ENCODE measurements around the gene SMAP1.

SMAP1 gene

DNA sequence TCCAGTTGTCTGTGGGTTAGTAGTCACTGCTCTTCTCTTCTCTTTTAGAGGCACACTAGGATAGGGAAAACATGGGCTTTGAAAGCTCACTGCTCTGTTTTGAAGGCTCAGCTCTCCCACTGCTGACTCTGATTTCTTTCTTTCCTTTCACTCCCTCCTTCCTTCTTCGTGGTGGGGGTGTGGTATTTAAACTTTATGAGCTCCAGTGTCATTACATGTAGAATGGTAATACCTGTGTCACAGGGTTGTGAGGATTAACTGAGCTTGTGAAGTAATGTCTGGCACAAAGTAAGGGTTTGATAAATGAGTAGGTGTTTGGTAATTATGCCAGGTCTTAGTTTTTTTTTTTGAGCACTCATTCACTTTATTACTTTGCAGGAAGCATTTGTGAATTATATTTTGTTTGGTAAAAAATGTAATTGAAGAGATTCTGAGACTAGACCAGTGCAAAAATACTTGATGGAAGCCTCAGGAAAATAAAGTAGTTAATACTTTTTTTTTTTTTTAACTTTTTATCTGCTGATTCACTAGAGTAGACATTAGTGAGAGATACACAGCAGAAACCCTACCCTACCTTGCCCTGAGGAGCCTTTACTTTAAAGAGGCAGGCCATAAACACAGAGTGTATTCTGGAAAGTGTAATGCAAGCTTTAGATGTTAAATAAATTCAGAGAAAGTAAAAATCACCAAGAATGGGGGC, 17.3 kb downstream of the SMAP1 start:
- no peak for DNase-seq (ENCODE audit: low read depth, low spot score)

DNA sequence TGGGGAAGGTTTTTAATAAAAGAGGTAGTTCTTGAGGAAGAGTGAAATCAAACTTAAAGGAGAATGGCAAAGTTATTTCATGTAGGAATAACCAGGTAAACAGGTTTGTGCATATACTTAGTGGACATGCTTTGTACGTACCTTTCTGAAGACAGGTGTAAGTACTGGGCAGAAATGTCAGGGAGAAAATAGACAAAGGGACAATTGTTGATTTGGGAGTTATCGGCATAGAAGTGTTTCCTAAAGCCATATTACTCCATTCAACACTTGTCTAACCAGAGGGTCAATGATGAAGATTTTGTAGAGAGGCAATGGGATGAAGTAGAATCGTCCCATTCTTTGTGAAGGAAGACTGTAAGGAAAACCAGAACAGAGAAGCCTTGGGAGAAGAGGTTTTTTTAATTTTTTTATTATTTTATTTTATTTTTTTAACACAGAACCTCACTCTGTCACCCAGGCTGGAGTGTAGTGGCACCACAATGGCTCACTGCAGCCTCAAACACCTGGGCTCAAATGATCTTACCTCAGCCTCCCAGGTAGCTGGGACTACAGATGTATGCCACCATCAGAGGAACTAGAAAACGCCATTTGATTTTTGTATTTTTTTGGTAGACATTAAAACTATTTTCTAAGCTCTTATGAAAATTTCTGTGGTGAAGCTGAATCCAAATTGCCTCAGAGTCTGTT, 18.0 kb downstream of the SMAP1 start:
- no peak for DNase-seq (ENCODE audit: low read depth, low spot score)

DNA sequence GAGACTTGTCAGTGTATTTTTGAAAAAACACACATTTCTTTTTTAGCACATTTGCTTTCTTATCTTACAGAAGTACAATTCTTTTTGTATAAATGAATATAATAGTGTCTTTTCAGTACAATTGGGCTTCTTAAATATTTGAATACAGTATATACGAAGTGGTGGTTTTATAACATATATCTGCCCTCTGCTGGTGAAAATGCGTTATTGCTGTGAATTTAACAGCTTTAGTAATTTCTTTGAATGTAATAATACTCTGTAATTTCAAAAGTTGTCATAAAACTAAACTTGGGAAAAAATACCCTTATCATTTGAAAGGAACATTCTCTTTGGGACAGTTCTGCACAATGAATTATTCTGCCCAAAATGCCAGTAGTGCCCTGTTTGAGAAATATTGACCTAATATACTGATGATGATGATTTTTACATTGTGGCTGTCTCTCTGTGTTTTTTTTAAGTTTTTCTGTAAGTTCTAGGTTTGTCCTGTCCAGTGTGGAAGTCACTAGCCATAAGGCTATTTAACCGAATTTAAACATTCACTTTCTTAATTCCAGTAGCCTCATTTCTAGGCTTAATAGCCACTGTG, 19.0 kb downstream of the SMAP1 start:
- DNase-seq (ENCODE audit: low read depth, low spot score): peak; percentile 5

DNA sequence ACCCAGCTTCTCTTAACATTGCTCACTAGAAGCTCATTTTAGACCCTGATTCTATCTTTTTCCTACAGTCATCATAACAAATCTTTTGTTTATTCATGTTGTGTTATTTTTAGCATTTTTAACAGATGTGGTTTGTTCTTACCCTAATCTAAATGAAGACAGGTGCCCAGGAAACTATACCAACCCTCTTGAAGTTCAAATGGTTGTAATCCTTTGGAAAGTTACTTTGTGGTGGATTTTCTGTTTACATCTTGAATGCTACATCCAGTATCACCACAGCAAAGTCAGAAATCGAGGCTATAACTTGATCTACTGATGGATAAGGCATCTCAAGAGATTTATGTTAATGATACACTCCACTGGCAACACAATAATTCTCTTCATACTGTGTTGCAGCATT, 26.2 kb downstream of the SMAP1 start:
- no peak for DNase-seq (ENCODE audit: low read depth, low spot score)

DNA sequence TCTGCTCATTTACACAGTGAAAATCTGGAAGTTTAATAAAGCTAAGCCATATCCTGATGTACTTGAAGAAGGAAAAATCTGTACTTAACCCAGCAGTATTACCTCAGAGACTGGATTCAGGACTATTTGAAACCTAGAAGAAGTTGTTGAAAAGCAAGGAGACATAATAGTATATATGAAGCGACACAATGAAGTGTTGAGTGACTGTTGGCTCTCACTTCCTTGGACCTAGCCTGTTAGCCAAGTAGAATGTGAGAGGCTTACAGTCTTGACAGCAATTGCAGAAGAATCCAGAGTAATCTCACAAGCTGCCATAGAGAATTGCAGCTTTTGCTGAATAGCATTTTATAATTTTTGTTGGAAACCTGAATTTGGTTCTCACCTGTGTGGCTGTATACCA, 26.7 kb downstream of the SMAP1 start:
- DNase-seq (ENCODE audit: low read depth, low spot score): no peak

DNA sequence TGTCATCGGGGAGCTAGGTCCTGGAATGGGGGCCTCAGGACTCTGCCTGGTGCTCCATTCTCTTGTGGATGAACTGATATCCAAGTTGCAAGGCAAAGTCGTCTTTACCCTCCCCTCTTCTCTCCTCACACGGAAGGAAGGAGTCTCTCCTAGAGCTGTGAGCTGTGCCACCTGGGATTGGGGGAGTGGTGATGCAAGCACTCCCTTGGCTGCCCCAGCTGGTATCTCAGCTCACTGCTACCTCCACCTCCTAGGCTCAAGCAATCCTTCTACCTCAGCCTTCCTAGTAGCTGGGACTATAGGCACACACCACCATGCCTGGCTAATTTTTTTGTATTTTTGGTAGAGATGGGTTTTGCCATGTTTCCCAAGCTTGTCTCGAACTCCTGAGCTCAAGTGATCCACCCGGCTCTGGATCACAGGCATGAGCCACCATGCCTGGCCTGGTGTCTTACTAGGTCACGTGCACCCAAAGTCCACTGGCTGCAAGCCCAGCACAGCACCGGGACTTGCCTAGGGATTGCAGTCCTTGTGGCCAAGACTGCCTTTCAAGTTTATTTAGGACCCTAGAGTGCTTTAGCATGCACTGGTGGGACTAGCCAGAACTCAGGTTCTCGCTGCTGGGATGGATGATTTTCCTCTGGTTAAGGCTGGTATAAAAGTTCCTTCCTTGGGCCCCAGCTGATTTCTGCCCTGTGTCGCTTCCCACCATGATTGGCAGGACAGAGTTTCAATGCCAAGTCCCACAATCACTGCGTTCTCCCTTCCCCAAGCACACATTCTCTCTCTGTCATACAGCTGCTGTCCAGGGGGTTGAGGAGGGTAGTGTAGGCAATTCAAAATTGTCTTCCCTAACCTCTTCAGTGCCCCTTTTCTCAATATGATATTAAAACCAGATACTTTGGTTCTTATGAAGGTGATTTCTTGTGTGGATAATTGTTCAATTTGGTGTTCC, 33.5 kb downstream of the SMAP1 start:
- no peak for DNase-seq (ENCODE audit: low read depth, low spot score)

DNA sequence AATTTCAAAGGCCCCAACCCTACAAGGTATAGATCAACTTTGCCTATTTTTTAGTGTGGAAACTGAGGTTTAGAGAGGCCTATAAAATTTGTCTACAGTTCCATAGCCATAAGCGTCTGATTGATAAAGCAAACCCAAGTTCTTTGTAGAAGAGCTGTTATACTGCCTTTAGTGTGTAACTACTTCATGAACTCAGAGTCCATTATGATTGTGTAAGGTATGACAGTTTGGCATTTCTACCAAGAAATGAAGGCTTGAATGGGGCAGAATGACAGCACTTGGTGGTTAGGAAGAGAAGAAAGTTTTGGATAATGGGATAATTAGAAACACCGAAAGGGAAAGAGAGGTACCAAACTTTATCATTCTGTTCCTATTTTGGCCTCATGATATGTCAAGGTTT, 38.1 kb downstream of the SMAP1 start:
- no peak for DNase-seq (ENCODE audit: low read depth, low spot score)

DNA sequence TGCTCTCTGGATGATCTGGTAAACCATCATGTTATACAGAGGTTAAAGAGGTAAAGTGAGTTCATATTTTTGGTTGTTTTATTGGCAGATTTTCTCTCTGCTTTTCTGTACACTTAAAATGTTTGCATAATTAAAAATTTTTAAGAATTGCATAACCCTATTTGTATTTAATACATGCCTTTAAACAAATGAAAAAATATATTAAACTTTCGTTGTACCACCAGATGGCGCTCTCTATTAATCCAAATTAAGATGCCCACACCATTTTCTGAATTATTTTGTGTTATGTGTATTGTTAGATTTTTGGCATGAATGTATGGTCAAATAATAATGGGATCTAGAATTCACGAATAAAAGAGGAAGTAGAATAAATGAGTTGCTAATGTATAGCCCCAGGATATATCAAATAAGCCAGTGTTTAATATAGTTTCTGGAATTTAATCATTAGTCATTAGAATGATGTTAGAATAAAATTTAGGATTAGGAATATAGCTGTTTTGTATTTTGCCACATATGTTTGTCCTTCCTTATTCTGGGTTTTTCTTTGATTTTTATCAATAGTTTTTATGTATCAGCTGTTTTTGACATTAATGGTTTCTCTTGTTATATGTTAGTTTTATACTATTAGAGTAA, 38.9 kb downstream of the SMAP1 start:
- DNase-seq (ENCODE audit: low read depth, low spot score): no peak

DNA sequence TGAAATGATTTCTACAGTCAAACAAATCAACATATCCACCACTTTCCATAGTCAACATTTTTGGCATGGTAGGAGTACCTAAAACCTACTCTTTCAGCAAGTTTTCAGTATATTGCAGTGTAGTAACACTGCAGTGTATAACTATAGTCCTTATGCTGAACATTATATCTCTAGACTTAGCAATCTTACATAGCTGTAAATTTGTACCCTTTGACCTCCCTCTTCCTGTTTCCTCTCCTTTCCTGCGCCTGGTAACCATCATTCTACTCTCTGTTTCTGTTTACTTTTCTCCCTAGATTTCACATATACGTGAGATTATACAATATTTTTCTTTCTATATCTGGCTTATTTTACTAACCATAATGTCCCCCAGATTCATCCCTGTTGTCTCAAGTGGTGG, 40.2 kb downstream of the SMAP1 start:
- no peak for DNase-seq (ENCODE audit: low read depth, low spot score)

DNA sequence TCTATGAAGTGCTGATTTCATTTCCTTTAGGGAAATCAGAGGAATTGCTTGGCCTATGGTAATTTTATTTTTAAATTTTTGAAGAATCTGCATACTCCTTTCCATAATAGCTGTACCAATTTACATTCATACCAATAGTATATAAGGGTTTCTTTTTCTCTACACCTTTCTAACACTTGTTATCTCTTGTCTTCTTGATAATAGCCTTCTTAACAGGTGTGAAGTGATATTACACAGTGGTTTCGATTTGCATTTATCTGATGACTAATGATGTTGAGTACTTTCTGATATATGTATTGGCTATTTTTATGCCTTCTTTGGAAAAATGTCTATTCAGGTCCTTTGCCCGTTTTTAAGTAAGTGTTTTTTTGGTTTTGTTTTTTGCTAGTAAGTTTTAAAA, 40.8 kb downstream of the SMAP1 start:
- DNase-seq (ENCODE audit: low read depth, low spot score): no peak

DNA sequence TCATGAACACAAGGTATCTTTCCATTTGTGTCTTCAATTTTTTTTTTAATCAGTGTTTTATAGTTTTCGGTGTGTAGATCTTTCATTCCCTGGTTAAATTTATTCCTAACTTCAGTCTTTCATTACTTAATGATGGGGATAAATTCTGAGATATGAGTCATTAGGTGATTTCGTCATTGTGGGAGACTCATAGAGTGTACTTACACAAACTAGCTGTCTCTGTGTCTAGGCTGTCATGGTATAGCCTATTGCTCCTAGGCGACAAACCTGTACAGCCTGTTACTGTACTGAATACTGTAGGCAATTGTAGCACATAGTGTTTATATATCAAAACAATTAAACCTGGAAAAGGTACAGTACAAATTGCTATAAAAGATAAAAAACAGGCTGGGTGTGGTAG, 42.1 kb downstream of the SMAP1 start:
- DNase-seq (ENCODE audit: low read depth, low spot score): no peak

DNA sequence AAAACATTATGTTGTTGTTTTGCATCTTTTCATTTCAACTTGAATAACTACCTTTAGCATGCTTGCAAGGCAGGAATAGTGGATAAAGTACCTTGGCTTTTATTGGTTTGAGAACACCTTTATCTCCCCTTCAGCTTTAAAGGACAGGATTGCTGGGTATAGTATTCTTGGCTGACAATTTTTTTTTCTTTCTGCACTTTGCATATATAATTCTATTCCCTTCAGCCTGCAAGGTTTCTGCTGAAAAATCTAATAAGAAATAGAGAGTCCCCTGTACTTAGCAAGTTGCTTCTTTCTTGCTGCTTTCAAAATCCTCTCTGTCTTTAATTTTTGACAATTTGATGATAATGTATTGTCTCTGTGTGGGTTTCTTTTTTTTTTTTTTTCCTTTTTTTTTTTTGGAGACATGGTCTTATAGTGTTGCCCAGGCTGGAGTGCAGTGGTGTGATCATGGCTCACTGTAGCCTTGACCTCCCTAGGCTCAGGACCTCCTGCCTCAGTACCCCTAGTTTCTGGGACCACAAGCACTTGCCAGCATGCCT, 47.1 kb downstream of the SMAP1 start:
- no peak for DNase-seq (ENCODE audit: low read depth, low spot score)

DNA sequence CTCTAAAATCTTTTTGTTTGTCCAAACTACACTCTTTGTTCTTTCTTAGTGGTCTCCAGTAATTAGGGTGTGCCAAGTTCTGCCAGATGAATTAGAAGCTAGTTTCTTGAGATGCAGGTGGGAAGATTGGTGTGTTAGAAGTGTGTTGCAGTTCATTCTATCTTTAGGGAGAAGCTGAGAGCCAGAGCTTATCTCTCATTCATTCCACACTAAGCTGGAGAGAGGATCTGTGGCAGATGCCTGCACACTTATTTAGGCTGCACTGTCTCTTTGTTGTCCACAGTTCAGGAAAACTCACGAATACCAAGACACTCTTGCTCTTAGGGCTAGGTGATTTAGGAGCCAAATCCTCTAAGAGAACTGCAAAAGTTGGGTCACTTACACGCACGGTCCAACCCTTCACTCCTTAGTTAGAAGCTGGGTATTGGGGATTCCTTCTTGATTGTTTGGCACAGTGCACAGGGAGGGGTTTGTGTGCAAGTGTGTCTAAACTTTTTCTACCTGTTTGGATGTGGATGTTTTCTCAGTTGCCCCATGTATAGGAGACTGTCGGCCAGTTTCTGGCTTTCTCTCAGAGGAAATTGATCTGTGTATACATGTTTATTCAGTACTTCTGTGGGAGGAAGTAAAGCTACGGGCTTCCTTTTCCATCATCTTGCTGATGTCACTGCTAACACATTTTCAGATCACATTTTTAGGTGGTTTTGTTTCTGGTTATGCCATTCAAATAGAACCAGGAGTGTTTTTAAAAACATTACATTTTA, 49.5 kb downstream of the SMAP1 start:
- DNase-seq (ENCODE audit: low read depth, low spot score): no peak

DNA sequence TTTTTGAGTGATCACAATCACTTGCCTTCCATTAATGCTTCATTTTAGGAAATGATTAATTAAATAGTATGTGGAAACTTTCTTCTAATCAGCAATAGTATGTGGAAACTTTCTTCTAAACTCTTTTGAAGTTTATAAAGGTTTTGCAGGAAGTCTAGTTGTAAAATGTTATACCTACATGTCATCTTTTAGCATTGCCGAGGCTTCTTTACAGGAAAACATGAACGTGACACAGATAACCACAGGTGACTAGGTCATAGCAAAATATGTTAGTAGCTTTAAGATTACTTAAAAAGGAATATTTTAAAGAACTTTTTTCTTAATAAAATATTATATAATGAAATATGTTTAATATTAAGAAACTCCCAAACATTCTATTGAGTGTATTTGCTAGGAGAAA, 56.8 kb downstream of the SMAP1 start:
- DNase-seq (ENCODE audit: low read depth, low spot score): no peak

DNA sequence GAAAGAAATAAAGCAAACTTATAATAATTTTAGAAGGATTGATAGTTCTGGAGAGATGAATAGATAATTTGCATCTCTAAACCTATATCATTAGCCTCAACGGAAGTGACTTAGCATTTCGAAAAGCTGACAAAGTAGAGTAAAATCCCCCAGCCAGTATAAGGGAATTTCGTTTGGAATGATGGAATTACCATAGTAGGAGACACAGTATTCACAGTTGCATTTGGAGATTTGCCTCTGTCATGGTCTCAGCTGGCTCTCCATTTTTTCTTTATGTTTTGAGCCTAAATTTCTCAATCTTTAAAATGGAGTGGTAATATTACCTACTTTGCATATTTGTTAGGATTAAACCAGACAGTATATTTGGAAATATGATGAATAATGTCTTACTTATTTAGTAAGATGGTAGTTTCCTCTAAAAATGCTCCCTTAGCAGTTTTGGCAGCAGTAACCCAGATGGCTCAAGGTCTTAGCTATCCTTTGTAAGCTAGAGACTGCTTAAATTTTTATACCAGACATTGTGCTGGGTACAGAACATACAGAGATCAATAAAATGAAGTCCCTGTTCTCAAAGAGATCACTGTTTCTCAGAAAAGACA, 58.2 kb downstream of the SMAP1 start:
- no peak for DNase-seq (ENCODE audit: low read depth, low spot score)

DNA sequence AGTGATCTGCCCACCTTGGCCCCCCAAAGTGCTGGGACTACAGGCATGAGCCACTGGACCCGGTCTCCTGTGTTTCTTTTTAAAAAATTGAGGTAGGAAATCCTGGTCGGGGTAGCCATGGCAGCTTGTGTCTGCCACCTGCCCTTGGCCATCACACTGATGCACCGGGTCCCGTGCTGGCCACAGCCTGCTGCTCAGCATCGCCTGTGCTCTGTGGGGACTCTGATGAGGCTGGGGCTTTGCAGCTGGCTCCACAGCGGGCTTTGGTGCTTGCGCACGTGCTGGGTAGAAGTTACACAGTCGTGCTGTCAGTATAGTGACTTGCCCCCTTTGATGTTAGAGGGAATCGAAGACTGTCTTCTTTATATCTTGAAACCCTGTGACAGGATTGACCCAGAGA, 66.7 kb downstream of the SMAP1 start:
- DNase-seq (ENCODE audit: low read depth, low spot score): no peak

DNA sequence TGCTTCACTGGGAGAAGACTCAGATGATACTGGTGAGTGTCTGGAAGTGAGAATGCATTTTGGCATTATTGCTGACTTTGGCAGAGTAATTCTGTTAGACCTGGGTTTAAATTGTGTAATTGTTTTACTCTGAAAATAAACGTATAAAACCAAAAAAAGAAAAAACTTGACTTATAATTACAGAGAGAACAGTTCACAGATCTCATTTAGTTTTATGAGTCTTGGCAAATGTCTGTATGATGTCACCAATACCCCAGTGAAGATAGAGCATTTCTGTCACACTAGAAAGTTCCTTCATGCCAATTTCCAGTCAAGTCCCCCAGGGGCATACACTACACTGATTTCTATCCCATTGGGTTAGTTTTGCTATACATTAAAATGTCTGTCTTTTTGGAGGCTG, 67.3 kb downstream of the SMAP1 start:
- no peak for DNase-seq (ENCODE audit: low read depth, low spot score)

DNA sequence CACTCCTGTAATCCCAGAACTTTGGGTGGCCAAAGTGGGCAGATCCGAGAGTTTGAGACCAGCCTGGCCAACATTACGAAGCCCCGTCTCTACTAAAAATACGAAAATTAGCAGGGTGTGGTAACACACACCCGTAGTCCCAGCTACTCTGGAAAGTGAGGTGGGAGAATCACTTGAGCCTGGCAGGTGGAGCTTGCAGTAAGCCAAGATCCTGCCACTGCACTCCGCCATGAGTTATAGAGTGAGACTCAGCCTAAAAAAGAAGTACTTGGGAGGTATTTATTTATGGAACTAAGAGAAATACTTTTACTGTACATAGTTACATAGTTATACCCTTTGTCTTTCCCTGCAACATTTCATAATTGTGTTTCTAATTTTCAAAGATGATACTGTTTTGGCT, 67.8 kb downstream of the SMAP1 start:
- DNase-seq (ENCODE audit: low read depth, low spot score): no peak

DNA sequence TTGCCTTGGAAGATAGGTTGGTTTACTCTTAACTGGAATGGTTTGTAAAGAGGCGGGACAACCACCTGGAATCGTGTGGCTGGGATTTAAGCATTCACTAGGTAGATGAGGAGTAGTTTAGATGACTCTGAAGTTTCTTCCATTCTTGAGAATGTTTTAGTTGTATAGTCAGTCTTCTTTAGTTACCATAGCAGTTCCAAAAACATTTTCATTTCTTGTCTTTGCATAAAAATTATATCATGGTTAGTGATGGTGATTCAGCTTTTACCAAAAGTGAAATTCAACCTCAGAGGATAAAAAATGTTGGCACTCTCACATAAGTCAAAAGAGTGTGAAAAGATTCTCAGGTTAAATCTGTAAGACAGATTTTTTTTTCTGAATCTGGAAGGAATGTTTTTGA, 70.3 kb downstream of the SMAP1 start:
- DNase-seq (ENCODE audit: low read depth, low spot score): no peak

DNA sequence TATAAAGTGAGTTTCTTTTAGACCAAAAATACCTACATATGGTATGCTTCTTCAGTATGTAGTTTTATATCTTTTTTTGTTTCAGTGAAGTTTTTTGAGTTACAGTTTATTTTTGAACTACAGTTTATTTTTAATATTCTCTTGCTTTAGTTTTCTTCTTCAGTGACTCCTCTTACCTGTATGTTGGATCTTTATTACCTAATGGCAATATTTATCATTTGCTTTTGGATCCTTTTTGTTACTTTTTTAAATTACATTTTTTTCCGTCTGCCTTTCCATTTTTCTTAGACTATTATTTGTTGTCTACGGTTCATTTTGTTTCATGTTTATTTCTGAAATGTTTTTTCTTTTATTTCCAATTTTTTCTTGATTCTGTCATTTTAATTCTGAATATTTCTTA, 71.9 kb downstream of the SMAP1 start:
- DNase-seq (ENCODE audit: low read depth, low spot score): no peak

Data from brain pericyte (primary cell).